Measurements from ENCODE around the gene RUBCNL.
A peak's percentile ranks its signal among the peaks of the same experiment; 100 is the strongest.

RUBCNL gene

DNA sequence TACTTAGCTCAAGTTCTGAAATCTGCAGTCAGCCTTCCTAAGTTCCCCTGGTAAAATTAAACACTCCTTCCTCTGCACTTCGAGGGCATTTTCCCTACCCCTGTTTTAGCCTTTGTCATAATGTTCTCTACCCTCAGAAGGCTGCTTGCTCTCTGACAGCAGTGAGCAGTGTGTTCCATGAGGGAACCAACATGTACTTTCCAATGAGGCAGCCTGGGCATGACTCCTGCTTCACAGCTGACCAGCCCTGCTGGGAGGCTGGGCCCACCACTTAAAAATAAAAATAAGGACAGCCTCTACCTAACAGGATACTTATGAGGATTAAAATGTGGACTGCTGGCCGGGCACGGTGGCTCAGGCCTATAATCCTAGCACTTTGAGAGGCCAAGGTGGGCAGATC lies 26.4 kb downstream of the RUBCNL start:
- no peak overlapping the region for H3K4me3 ChIP-seq (ENCODE audit: low read depth, low read length)
- DNase-seq (ENCODE audit: low read depth): no peak
- TF ChIP-seq MYC (IDR thresholded peaks at IDR 0.05; ENCODE audit: low read depth, low read length): no peak
- no peak for TF ChIP-seq POLR2A (IDR thresholded peaks at IDR 0.05; ENCODE audit: extremely low read depth, insufficient read length)
- TF ChIP-seq, protein P1, sequence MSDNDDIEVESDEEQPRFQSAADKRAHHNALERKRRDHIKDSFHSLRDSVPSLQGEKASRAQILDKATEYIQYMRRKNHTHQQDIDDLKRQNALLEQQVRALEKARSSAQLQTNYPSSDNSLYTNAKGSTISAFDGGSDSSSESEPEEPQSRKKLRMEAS (IDR thresholded peaks at IDR 0.05; ENCODE audit: low read depth, low read length): no peak
- TF ChIP-seq CTCF (IDR thresholded peaks at IDR 0.05; ENCODE audit: low read depth, low read length): no peak

DNA sequence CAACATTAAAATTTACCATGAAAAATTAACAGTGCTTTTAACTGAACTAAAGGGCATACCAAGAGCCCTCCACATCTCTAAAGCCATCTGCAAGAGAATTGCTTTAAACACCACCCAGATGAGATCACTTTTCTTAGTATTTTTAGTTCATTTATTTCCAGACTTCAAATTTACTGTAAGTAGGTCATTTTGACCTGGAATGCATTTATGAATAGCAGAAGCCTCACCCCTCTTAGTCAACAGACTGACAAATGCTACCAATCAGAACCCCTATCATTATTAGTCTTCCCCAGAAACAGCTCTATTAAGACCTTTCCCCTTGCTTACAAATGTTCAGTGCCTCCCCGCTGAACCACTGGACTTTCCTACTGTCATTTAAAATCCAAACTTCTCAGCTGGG lies 27.3 kb downstream of the RUBCNL start:
- no peak overlapping the region for H3K4me3 ChIP-seq (ENCODE audit: low read depth, low read length)
- DNase-seq (ENCODE audit: low read depth): no peak
- TF ChIP-seq CTCF (IDR thresholded peaks at IDR 0.05; ENCODE audit: low read depth, low read length): no peak
- TF ChIP-seq POLR2A (IDR thresholded peaks at IDR 0.05; ENCODE audit: extremely low read depth, insufficient read length): no peak
- no peak for TF ChIP-seq MYC (IDR thresholded peaks at IDR 0.05; ENCODE audit: low read depth, low read length)
- TF ChIP-seq, protein P1 (IDR thresholded peaks at IDR 0.05; ENCODE audit: low read depth, low read length): no peak

- DNase-seq (ENCODE audit: low read depth): no peak
- no peak overlapping the region for H3K4me3 ChIP-seq (ENCODE audit: low read depth, low read length)
- TF ChIP-seq, protein P1 (IDR thresholded peaks at IDR 0.05; ENCODE audit: low read depth, low read length): 0 out of 2 replicates have a peak, but pooled peaks have one; percentile 7
- TF ChIP-seq CTCF (IDR thresholded peaks at IDR 0.05; ENCODE audit: low read depth, low read length) (no peak), POLR2A (IDR thresholded peaks at IDR 0.05; ENCODE audit: extremely low read depth, insufficient read length) (no peak)
These were observed 31.0 kb downstream of the RUBCNL start for GRCh38 chr13:46355901-46356590.

DNA sequence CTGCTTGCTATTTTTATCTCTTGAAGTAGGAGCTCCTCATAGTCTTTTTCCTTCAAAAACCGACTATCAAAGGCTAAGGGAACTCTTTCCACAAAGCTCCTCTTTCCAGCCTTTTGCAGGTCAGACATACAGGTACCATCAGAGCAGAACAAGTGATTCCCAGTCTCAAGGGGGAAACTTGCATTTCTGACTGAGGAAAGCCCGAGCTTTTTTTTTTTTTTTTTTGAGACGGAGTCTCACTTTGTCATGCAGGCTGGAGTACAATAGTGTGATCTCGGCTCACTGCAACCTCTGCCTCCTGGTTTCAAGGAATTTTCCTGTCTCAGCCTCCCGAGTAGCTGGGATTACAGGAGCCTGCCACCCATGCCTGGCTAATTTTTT lies 32.0 kb downstream of the RUBCNL start:
- H3K4me3 ChIP-seq (ENCODE audit: low read depth, low read length): no peak overlapping the region
- TF ChIP-seq POLR2A (IDR thresholded peaks at IDR 0.05; ENCODE audit: extremely low read depth, insufficient read length): no peak
- no peak for TF ChIP-seq MYC (IDR thresholded peaks at IDR 0.05; ENCODE audit: low read depth, low read length)
- TF ChIP-seq, protein P1 (IDR thresholded peaks at IDR 0.05; ENCODE audit: low read depth, low read length): no peak
- TF ChIP-seq CTCF (IDR thresholded peaks at IDR 0.05; ENCODE audit: low read depth, low read length): no peak
- DNase-seq (ENCODE audit: low read depth): no peak

DNA sequence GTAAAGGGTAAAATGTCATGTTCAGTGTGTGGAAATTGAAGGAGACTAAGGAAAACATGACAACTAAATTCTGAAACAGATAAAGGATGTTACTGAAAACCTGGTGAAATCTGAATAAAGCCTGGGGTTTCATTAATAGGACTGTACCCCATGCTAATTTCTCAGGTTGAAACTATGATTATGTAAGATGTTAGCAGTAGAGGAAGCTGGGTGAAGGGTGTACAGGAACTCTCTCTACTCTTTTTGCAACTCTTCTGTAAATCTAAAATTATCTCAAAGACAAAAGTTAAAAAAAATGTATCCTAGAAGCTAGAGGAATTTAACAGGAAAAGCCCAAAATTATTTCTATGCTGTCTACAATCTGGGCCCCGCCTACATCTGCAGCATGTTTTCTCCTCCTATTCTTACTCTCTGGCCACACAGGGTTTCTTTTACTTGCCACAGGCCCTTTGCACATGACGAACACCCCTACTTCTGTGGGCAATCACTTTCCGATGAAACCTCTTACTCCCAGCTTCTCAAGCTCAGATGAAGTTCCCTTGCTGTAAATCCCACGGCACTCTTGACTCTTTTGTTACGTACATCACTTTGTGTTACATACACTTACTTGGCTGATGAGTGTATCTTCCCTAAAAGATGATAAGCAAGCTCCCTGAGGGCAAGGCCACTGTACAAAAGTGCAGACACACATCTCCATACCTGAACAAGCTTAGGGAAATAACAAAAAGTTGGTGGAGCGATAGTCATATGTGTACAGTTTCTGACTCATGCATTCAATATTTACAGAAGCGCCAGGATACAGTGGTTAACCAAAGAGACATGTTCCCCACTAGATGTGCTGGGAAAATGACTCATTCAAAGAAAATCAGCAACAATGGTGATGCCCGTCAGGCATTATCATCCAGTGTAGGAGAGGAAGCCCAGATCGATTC lies 32.6 kb downstream of the RUBCNL start:
- TF ChIP-seq POLR2A (IDR thresholded peaks at IDR 0.05; ENCODE audit: extremely low read depth, insufficient read length) (no peak), MYC (IDR thresholded peaks at IDR 0.05; ENCODE audit: low read depth, low read length) (no peak), CTCF (IDR thresholded peaks at IDR 0.05; ENCODE audit: low read depth, low read length) (no peak)
- TF ChIP-seq, protein P1 (IDR thresholded peaks at IDR 0.05; ENCODE audit: low read depth, low read length): no peak
- DNase-seq (ENCODE audit: low read depth): peak; percentile 88
- no peak overlapping the region for H3K4me3 ChIP-seq (ENCODE audit: low read depth, low read length)
